ENCODE data around the gene ELOVL5.
A peak's percentile ranks its signal among the peaks of the same experiment; 100 is the strongest.
"Not testable (repeated sequence)": the region's sequence is repeated elsewhere in the genome, so short reads cannot be mapped to it uniquely, and the experiment has no call there.

Gene ELOVL5

DNA sequence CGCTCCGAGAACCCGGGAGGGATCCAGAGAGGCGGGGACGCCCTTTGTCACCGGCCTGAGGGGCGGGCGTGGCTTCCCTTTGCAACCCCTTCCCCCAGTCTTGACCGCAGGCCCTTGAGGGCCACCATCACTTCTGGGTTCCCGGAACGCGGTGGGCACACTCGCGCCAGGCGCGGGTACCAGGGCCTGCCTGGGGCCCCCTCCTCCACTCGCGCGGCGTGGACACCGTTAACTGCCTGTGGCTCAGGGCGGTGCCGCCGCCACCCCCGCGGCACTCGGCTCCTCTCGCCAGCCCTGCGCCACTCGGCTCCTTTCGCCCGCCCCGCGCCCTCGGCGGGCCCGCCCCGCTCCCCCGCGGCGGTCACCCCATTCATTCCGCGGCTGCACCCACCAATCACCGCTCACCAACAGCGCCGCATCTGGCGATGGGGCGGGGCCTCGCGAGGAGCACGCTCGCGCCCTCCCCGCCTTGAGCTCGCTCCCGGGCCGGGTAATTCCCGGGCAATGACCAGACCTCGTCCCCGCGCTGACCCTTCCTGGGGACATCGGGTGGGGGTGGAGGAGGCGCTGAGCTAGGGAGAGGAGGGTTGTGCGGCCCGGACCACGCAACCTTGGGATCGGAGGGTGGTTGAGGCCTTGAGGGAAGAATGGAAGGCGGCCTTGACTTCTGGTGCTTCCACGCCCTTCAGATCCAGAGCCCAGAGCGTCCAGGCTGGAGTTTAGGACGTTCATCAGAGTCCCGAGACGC, 10.5 kb upstream of the ELOVL5 start:
- DNase-seq = peak; percentile 85

DNA sequence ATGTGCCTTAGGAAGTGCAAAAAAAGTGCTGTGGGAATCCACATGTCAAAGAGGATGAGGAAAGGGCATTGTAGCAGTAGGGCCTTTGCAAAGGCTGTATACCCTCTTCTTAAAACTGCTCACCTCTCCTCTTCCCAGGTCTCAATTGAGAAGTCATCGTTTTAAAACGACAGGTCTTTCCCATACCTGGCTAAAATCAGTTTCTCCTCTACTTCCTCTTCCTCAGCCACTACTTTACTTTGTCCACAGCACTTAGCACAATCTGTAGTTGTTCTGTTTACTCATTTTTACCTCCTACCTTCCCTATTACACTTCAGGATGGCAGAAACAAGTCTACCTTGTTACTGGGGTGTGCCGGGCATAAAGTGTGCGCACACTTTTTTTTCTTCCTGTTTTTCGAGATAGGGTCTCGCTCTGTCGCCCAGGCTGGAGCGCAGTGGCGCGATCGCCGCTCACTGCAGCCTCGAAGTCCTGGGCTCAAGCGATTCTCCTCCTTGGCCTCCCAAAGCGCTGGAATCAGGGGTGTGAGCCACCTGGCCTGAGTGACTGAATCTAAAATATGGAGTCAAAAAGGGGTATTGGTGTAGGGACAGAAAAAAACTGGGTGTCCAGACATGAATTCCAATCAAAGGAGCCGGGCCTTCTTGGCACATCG, 9.8 kb upstream of the ELOVL5 start:
- DNase-seq = no peak

DNA sequence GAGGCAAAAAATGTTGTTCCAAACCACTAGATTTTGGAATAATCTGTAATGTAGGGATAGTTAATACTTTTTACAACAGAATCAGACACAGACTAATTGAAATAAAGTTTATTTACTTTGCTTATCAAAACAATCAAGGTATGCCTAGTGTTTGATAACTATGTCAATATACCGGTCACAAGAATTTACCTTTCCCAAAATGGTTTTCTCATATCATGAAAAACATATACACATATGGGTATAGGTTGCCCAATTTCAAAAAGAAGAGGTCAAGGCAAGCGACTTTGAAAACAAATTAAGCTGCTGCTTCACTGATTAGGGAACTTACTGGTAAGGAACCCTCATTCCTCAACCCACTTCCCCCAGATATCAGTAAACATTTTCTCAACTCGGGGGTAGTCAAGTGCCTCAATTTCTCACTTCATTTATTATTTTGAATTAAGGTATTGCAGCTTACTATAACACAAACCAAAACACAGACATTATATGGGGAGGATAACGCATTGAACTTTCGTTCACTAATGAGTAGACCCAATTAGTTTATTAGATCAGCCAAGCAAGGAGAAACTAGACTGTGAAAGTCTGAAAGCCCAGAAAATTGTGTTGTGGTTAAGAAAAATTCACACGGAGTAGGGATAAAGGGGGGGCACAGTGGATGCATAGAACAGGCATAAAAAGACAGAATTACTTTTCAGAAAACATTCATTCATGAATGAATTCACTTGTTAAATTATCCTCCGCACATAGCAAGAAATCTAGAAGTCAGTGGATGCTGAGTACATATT, 9.0 kb upstream of the ELOVL5 start:
- DNase-seq = no peak

DNA sequence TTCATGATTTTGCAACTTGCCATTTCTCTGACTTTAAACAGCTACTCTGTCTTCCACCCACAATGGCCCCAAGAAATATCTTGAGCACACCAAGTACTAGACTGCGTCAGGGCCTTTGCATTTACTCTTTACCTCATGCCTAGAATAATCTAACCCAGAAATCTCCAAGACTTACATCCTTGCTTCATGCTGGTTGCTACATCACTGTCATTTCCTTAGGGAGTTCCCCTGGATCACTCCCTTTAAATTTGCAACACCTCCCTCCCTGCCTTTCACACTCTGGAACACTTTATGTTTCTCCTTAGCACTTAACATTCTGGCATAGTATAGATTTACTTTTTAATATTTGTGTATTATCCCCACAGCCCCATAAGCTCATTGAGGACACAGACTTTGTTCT, 4.9 kb upstream of the ELOVL5 start:
- no peak for DNase-seq

DNA sequence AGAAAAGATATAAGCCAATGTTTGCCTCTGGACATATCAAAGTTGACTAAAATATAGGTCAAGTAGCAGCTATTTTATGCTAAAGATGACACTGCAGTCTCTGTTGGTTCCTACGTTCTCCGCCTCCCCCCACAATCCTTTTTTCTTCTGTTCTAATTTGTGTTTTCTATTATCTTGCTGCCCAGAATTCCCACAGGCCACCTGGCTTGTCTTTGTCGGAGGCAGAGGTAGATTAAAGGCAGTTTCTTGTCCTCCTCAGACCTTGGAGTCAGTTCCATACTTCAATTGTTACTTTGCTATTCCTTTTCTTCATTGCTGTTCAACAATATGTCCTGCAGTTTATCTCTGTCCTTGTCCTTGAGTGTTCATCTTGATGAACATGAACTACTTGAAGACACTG, 3.6 kb upstream of the ELOVL5 start:
- no peak for DNase-seq

DNA sequence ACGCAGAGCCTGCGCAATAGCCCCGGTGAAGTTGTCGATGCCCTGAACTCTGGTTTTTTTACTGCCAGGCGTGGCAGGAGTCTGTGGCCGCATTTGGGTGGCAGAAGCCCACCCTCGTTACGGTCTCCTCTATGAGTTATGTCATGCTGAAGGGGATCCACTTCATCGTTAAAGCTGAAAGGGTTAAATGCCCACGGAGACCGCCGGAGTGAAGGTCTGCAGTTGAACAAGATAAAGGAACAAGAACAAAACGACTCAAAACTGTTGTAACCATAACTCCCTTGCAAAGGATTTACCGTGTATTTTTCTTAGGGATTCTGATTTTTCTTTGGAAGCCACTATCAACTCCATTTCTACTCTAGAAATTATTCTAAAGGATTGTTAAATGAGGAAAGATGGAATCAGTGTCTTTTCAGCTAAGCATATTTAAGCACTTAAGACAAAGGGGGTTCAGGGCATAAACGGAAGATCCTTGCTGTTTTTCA, 501 bp upstream of the ELOVL5 start:
- DNase-seq = no peak

DNA sequence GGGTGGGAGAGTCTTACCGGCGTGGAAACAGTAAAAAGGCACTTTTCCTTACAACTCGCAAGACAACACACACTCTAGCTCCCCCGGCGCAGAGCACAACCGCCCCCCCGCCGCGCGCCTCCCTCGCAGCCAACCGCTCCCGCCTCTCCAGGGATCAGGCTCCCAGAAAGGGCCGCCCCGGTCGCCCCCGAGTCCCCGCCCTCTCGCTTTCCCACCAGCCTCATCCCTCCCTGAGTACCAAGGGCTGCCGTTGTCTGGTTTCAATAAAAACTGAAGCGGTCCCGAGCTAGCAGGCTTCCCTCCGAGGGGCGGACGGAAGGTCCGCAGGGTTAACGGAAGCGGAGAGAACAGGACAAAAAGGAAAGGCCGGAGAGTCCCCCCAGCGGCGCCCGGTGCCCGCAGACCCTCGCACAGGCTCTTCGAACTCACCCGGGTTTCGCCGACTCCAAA, 804 bp downstream of the ELOVL5 start:
- peak; percentile 71 for DNase-seq

DNA sequence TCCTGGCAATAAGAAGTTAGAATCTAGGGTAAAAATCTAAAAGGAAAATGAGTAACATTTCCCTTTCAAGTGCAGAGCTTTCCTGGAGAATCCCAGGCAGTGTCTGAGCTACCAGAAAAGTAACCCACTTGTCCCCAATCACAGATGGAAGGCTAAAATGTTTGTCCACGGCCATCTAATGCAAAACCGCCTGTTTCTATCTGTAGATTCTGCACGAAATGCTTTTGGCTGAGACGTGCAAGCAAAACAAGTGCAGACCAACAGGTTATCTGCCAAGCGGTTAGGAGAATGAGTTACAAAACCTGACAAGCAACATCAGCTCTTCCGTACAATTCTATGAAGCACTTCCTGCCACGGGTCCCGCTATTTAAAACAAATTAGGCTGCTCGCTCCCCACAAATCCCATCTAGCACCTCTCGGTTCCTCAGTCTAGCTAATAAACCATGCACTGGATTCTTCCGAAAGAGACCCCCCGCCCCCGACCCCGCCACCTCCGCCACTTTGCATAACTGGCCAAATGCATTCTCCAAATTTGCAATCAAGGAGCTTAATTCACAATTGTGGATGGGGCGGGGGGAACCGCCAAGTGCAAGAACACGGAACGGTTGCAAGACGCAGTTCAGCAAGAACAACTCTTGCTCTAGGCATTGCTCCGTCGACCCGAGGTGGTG, 1.4 kb downstream of the ELOVL5 start:
- no peak for DNase-seq

DNA sequence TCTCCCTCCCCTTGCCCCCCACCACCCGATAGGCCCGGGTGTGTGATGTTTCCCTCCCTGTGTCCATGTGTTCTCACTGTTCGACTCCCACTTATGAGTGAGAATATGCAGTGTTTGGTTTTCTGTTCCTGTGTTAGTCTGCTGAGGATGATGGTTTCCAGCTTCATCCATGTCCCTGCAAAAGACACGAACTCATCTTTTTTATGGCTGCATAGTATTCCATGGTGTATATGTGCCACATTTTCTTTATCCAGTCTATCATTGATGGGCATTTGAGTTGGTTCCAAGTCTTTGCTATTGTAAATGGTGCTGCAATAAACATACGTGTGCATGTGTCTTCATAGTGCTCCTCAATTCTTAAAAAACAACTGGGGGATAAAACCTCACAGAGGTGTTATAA, 2.7 kb downstream of the ELOVL5 start:
- DNase-seq = not testable (repeated sequence)

DNA sequence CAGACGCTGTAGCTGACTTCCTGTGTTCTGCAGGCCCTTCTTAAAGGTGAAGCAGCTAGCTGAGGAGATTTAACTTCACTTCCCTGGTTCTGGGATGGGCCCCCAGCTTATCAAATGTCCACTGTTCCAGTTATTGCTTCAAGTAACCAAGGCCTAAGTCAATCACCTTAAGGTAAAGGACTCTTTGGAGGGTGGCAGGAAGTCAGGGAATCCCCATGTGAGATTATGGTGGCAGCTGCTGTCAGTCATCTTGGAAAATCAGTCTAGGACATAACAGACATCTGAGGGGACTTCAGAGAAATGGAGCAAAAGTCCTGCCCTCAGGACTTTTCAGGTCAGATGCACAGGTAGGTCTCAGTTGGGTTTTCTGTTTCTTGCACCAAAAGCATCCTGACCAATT, 3.8 kb downstream of the ELOVL5 start:
- no peak for DNase-seq

DNA sequence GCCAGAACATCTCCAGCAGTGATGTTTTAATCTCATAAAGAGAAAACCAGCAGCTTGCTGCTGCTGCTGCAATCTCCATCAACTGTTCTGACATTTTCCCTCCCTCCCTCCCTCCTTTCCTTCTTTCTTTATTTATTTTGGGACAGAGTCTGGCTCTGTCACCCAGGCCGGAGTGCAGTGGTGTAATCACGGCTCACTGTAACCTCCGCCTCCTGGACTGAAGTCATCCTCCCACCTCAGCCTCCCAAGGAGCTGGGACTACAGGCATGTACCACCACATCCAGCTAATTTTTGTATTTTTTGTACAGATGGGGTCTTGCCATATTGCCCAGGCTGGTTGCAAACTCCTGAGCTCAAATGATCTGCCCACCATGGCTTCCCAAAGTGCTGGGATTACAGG, 5.7 kb downstream of the ELOVL5 start:
- DNase-seq = no peak

DNA sequence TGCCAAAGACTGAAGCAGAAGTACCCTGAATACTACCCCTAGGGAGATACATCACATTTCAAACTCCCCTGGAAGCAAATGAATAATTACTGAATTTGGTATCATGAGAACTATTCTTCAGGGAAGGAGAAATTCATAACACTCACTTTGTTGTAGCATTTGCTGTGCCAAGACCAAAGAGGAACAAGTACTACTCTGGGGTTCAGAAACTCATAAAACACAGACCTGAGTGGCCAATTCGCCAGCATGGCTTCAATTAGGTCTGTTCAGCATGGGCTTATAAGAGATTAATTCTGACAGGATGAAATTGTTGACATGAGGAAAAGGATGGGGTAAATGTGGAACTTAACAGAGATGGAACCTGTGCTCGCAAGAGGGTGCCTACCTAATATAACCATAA, 6.5 kb downstream of the ELOVL5 start:
- no peak for DNase-seq

DNA sequence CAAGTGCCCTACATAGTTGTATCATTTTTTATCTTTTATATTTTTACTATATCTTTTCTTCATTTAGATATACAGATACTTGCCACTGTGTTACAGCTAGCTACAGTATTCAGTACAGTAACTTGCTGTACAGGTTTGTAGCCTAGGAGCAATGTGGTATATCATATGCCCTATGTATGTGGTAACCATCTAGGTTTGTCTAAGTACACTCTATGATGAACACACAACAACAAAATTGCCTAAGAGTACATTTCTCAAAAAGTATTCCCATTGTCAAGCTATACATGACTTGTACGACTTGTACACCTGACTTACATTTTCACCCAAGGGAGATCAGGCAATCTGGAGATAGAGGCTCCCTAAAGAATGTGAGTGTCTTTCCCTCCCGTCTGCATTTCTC, 8.2 kb downstream of the ELOVL5 start:
- no peak for DNase-seq

DNA sequence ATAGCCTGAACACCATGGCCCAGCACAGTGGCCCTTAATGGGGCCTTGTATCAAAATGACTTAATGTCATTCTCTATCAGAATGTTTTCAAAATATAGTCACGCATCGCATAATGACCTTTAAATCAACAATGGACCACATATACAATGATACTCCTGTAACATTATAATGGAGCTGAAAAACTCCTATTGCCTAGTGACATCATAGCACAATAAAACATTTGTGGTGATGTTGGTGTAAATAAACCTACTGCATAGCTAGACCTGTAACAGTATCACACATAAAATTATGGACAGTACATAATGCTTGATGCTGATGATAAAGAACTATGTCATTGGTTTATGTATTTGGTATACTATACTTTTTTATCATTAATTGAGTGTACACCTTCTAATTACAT, 9.3 kb downstream of the ELOVL5 start:
- DNase-seq = no peak

DNA sequence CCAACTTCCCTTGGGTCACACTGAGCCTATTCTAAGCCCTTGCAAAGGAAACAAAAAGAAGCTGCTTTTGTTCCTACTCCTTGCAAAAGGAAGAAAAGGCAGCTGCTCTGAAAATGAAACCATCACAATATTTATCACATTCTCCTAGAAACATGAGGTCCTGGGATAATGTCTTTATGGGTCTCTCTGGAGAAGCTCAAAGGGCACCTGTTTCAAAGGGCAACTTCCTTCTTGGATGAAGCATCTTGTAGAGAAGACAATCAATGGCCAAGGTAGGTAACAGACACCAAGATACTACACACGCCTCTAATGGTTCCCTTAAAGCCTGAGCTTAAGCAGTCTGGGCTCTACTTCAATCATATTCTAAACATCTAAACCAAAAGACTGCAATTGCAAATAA, 10.4 kb downstream of the ELOVL5 start:
- no peak for DNase-seq

DNA sequence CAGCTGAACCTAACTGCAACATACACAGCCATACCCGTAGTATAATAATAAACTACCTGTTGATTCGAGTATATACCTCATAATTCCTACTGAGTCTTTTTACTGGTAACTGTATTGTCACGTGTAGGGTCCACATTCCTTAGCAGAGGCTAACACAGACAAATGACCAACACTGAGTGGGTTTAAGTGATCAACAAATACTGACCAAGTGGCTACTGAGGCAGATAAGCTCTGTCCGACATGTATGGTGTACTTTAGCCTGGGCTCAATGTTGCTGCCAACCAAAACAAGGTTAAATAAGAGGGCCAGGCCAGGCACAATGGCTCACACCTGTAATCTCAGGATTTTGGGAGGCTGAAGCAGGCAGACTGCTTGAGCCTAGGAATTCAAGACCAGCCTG, 12.7 kb downstream of the ELOVL5 start:
- no peak for DNase-seq

DNA sequence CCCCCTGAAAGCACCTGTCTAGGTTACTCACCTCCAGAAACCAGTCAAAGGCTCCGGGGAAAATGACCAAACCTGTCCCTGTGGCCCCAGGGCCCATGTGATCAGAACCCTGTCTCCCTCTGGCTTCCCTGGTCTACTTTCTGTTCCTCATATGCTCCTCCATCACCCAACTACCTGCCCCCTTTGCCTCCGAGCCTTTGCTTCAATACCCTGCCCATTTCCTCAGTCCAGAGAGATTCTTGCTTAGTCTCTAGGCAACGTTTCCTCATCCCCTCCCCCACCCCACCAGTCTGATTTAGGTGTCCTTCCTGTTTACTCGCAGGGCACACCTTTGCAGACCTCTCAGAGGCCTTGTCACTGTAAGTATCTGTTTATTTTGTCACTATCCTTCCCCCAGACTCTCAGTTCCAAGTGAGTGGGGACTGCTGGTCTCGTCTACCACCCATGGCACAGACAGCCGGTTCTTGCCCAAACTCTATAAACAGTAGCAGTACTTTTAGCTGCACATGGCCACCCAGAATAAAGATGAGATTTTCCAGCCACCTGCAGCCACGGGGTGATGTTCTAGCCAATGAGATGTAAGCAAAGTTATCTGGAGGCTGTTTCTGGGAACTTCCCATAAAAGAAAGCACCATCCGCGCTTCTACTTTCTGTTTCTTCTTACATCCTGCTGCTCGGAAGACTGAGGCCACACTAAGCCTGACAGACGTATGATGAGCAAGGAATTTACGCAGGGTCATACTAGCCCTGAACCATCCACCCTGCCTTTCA, 13.3 kb downstream of the ELOVL5 start:
- DNase-seq = no peak

DNA sequence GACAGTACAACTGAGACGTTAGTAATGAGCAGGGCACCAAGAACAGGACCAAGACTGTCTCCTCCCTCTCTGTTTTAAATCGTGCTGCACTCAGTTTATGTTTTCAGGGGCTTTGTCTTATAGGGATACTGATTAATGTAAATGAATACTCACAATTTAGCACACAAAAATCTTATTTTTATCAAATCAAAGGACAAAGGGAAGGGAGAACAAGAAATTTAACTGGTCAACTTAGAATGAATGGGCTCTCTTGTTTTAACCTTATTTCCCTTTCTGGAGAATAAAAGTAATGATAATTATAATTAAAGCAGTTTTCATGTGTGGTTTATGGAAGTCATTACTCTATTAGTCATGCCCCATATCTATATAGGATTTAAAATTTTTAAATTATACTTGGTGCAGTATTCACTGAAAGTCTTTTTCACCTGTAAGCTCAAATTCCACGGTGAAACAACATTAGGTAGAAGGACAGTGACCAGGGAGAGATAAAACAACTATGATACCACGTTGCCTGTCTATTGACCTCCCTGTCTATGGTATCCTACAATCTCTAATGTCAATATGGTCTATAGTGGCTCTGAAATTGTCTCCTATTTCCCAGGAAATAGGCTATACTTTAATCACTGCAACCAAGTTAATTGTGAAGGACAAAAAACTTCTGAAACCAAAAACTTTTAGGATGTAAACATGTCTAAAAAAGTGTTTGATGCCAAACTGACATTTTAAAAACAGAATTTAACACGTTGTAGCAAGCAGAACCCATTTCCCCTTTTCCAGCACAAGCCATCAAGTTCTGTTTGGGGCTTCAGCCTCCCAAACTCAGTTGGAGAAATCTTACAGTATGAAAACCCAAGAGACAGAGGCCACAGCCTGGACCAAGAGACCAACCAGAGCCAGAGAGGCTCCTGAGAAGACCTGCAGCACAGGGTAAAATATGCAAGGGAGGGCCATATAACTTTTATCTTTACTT, 15.0 kb downstream of the ELOVL5 start:
- no peak for DNase-seq

DNA sequence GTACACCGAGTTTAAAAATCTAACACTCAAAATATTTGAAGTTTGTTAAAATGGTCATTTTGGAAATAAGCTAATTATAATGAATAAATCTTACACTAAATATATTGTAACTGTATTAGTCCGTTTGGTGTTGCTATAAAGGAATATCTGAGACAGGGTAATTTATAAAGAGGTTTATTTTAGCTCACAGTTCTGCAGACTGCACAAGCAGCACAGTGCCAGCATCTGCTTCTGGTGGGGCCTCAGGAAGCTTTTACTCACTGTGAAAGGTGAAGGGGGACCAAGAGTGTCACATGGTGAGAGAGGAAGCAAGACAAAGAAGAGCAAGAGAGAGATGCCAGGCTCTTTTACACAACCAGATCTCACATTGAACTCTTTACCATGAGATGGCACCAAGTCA, 17.1 kb downstream of the ELOVL5 start:
- no peak for DNase-seq

DNA sequence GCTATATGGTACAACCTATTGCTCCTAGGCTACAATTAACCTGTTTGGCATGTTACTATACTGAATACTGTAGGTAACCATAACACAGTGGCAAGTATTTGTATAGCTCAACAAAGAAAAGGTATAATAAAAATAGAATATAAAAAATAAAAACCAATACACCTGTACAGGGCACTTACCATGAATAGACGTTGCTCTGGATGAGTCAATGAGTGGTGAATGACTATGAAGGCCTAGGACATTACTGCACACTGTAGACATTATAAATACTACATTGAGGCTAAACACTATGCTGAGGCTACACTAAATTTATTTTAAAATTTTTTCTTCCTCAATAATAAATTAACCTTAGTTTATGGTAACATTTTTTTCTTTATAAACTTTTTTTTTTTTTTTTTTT, 18.6 kb downstream of the ELOVL5 start:
- DNase-seq = no peak

DNA sequence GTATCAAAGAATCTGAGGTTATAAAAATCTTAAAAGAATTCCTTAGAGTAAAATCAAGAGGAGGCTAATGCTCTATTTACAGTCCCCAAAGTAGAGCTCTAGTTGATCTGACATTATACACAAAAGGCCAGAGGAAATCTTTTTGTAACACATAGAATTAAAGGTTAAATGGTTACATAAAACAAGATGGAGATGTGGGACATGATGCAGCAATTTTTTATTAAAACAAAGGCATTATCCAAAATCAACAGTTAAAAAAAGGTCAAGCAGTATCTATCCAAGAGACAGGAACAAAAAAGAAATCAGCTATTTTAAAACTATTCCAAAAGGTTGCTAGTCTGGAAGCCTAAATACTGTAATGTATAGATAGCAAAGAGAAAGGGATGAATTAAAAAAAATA, 20.4 kb downstream of the ELOVL5 start:
- DNase-seq = no peak
